HFFc6 (cell line): ENCODE data around the gene PGAP1. TPM values are rescaled to one million over a fixed set of nuclear protein-coding genes. Genes with fewer than 3 reads are reported as not detected.

Experiments
- DNase-seq: peaks from one replicate; pipeline ENCODE4 v3.0.0-alpha.2; 2018
- H3K27ac Mint-ChIP-seq: 2 replicates; pipeline ENCODE4 v1.8.0; 2020; ENCODE audit warnings: mild to moderate bottlenecking, mixed read lengths
- H3K27me3 Mint-ChIP-seq: 2 replicates; pipeline ENCODE4 v1.8.0; 2021; ENCODE audit warnings: mild to moderate bottlenecking, moderate library complexity, mixed read lengths; ENCODE audit not compliant: insufficient read depth
- H3K36me3 Mint-ChIP-seq: 2 replicates; pipeline ENCODE4 v1.8.0; 2021; ENCODE audit warnings: low read depth, mixed read lengths
- H3K4me1 Mint-ChIP-seq: 2 replicates; pipeline ENCODE4 v1.8.0; 2020; ENCODE audit warnings: low read depth, mixed read lengths
- H3K4me3 Mint-ChIP-seq: 2 replicates; pipeline ENCODE4 v1.8.0; 2020; ENCODE audit warnings: mild to moderate bottlenecking, moderate library complexity, mixed read lengths
- H3K9me3 Mint-ChIP-seq: 2 replicates; pipeline ENCODE4 v1.8.0; 2020; ENCODE audit warnings: mild to moderate bottlenecking, mixed read lengths
- CTCF ChIP-seq: fragments of 200-600 bp; sonication (generic); IDR thresholded peaks from 2 replicates; pipeline ENCODE4 v1.5.0; 2021; ENCODE audit warnings: antibody characterized with exemption, mild to moderate bottlenecking
- total RNA-seq, 6 experiments: library from RNA; stranded (reverse); fragmentation: NEBNext Ultra II Directional; extraction: Animal tissue kit (Norgen Biotek cat#: 25700); gene quantifications; 2 replicates in 1 of 6; 3 replicates in 5 of 6; pipeline ENCODE4 v1.2.3, GENCODE V29; 2021

PGAP1 gene
- total RNA-seq, 6 experiments from 2014 or later = 6.0 to 9.4 (median 7.3) TPM

DNA sequence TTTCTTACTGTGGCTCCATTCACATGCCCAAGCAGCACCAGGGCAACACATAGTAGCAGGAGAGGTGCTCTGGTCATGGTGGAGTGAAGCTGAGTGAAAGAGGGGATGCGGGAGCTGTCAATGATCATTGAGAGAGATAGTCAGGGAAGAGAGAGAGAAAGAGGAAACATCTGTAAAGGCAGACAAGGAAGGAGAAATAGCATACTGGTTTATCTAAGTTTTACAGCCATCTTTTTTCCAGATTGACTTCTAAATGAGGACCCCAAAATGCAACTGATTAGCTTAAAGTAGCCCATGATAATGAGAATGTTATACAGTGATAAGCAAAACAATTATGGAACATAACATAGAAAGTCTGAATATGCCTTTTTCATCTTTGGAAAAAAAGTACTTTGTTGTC lies 117.2 kb downstream of the PGAP1 start, which contains the start of gene C2orf66:
Gene C2orf66, minus strand, starts transcription at position 96 of the 400 bp plus-strand sequence. Its CDS starts 19 bp downstream, at position 77.
- no peak for TF ChIP-seq CTCF
- peaks cover 7% of the 10 kb centered on the region for H3K4me1 Mint-ChIP-seq
- no peaks in the 10 kb centered on the region; the same call in 1 of the 2 replicates for H3K27me3 Mint-ChIP-seq
- H3K9me3 Mint-ChIP-seq = no peaks in the 10 kb centered on the region; the same call in 1 of the 2 replicates
- no peak for DNase-seq
- H3K27ac Mint-ChIP-seq = no peak within 1 kb of the TSS
- no peaks in the 10 kb centered on the region for H3K36me3 Mint-ChIP-seq
- no peak within 1 kb of the TSS for H3K4me3 Mint-ChIP-seq

DNA sequence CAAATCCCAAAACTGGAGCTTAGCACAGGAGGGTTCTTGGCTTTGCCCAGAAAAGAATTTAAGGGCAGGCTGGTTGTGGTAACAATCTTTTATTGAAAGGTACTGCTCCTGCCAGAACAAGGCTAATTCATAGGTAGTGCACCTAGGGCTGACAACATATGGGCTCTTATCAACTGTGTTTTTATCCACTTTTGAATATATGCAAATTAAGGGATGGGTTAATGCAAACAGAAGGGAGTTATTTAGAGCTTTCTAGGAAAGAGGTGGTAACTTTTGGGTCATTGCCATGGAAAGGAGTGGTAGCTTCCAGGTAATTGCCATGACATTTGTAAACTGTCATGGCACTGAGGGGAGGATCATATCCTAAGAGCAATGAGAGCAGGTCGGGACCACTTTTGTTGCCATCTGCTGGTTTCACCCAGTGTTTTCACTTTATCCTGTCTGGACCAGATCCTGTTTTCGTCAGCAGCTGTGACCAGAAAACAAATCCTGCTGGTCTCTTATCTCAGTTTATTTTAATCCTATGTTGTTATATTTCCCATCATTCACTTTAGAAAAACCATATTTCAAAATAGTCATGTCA lies 118.3 kb downstream of the PGAP1 start:
- Mint-ChIP-seq H3K27ac (no peak overlapping the region), H3K4me1 (peaks cover 14% of the 10 kb centered on the region), H3K9me3 (no peaks in the 10 kb centered on the region), H3K4me3 (no peak overlapping the region), H3K36me3 (no peaks in the 10 kb centered on the region), H3K27me3 (no peaks in the 10 kb centered on the region; the same call in 1 of the 2 replicates)
- TF ChIP-seq CTCF = no peak
- no peak for DNase-seq

DNA sequence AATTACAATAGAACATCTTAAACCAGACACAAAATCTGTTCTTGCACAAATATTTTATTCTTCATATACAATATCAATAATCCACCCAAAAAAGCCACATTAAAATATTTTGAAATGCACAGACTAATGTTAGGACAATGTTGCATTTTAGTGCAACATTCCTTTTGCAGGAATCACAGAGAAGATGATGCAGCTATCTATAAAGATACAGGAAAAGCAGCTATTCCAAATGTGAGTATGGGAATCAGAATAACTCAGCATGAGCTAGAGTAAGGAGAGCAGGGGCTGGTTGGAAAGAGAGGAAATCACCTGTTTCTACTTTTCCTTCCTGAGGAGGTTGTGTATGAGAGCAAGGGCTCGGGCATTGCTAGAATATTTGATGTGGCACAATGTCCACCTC lies 122.1 kb downstream of the PGAP1 start:
- peak; percentile 19 for DNase-seq

DNA sequence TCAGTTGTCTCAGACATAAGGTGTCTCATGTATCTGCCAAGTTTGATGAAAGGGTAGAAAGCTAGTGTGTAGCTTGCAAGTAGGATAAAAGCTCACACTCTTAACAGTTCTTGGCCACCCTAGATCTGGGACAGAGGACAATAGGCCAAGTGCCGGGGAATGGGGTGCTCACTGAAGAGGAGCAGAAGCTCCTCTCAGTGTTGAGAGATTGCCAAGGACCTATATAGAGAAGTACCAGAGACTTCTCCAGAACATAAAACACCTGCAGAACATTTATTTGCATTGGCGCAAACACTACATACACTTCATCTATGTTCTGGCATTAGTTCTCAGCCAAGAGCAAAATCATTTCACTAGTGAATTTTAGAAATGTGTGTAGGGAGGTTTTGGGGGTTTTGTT lies 124.1 kb downstream of the PGAP1 start:
- Mint-ChIP-seq H3K4me1 (peaks cover 42% of the 10 kb centered on the region), H3K27ac (no peak overlapping the region), H3K27me3 (no peaks in the 10 kb centered on the region), H3K36me3 (peaks cover 1% of the 10 kb centered on the region; the same call in 1 of the 2 replicates), H3K9me3 (no peaks in the 10 kb centered on the region), H3K4me3 (no peak overlapping the region)
- TF ChIP-seq CTCF = no peak
- DNase-seq = no peak

More for the DNA sequence above, 122.1 kb downstream of the PGAP1 start:
- Mint-ChIP-seq H3K9me3 (no peaks in the 10 kb centered on the region), H3K36me3 (no peaks in the 10 kb centered on the region), H3K27me3 (no peaks in the 10 kb centered on the region), H3K27ac (peak overlapping the region; percentile 42; the same call in 1 of the 2 replicates), H3K4me3 (no peak overlapping the region), H3K4me1 (peaks cover 36% of the 10 kb centered on the region)
- TF ChIP-seq CTCF = no peak

DNA sequence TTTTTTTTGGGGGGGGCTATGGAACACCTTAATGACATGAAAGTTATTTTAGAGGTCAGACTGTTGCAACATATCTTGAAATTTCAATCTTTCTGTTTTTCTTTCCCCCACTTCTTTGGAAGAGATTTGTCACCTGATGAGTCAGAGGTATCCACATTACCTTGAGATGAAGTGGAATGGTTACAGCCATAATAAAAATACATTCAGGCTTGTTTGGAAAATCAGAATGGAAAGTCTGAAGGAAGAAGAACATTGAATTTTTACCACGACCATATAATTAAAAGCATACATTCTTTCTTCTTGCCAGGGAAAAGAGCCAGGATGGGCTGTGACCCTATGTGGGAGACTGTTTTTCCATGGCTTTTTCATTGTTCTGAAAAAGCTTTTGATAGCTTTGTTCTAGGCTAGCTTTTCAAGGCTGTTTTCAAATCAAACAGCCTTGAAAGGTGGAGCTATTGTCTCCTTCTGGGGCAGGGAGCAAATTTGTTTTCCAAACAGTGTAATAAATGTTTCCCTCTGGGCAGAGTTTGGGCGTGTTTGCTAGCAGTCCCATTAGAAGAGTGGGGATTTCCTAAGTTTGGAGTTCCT lies 124.7 kb downstream of the PGAP1 start:
- Mint-ChIP-seq H3K27me3 (no peaks in the 10 kb centered on the region), H3K36me3 (peaks cover 6% of the 10 kb centered on the region), H3K4me1 (peaks cover 48% of the 10 kb centered on the region), H3K27ac (peak overlapping the region; percentile 37; the same call in 1 of the 2 replicates), H3K9me3 (no peaks in the 10 kb centered on the region), H3K4me3 (no peak overlapping the region)
- DNase-seq = peak; percentile 6
- no peak for TF ChIP-seq CTCF
